LNCaP clone FGC (cell line): ENCODE data around the gene SAMD15.

ENCODE experiments used
- DNase-seq: peaks from one replicate; pipeline ENCODE4 v3.0.0-alpha.2; 2011; ENCODE audit warnings: low read depth
- H3K4me3 ChIP-seq: 2 replicates; pipeline ENCODE4 v1.5.1; 2011; ENCODE audit warnings: mild to moderate bottlenecking, low read depth, low read length, control low read depth
- CTCF ChIP-seq: IDR thresholded peaks from 2 replicates; pipeline ENCODE4 v1.5.1; 2012; ENCODE audit warnings: mild to moderate bottlenecking; ENCODE audit not compliant: control insufficient read depth, insufficient read depth; ENCODE audit errors: extremely low read depth

The SAMD15 gene

DNA sequence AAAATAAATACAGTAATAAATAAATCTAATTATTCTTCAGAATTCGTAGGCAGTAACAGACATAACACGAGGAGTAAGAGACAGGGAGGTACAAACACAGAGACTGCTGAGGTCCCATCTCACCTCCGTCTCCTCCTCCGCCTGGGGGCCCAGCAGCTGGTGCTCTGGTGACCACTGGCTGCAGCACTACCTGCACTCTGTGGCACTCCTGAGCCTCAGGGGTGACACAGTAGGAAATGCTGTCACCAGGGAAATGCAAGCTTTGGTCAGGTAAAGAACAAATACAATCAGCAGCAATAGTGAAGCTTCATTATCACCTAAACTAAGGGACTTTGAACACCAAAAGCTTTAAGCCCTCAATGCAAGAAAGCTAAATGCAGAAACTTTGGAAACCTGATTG lies 36.8 kb upstream of the SAMD15 start:
- no peak for DNase-seq
- no peak overlapping the region for H3K4me3 ChIP-seq
- no peak for TF ChIP-seq CTCF

DNA sequence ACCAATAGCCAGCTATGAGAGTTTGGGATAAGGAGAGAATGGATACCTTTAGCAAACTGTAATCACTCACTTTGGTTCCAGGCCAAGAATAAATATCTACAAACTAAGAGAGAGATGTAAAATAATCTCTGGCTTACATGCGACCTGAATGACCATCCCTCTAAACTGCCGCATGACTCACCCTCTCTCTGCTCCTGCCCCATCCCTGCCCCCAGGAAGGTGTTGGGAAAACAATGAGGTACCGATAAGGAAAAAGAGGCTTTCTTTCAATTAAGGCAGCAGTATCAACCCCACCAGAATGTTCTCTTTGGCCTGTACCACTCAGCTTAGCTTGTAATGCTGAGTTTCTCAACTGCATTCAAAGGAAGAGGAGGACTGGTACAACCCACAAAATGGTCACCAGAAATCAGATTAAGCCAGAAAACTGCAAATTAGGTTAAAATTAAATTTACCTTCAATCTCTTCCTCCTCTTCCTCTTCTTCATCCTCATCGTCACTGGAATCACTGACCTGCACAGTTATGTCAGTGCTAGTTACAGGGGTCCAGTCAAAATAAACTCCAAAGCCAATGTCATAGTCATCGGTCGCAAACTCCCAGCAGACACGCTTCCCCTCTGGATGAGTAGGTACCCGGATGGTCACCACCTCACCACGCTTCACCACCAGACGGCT lies 34.3 kb upstream of the SAMD15 start:
- DNase-seq = no peak
- no peak overlapping the region for H3K4me3 ChIP-seq
- no peak for TF ChIP-seq CTCF

- no peak overlapping the region for H3K4me3 ChIP-seq
- DNase-seq = no peak
- no peak for TF ChIP-seq CTCF
Measured at GRCh38 chr14:77343662-77344061, 33.5 kb upstream of the SAMD15 start.

DNA sequence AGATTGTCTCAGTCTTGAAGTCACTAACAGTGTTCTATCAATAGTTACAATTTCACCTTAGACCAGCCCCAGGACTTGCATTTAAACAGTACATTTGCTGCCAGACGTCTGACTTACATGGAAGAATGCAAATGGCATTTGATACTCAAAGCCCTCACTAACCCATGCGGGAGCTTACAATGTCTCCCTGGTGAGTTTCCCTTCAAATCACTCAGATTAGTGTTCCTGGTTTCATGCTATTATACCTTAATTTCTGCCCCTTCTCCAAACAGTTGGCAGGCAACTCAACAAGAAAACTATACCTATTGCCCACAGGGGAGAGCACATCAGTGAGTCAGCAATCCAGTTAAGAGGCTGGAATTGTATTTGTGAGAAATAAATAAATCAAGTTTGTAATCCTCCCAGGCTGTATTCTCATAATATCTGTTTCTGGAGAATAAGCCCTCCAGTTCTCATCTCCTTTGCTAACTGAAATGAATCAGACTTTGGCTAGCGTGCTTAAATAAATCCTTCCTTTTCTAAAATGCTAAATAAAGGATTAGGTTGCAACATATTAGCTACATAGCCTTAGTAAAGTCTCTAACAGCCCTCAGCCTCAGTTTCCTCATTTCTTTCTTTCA lies 32.7 kb upstream of the SAMD15 start:
- no peak overlapping the region for H3K4me3 ChIP-seq
- DNase-seq = no peak
- no peak for TF ChIP-seq CTCF

GRCh38 chr14:77346495-77346894 lies 30.7 kb upstream of the SAMD15 start:
- TF ChIP-seq CTCF = no peak
- H3K4me3 ChIP-seq = no peak overlapping the region
- DNase-seq = no peak

DNA sequence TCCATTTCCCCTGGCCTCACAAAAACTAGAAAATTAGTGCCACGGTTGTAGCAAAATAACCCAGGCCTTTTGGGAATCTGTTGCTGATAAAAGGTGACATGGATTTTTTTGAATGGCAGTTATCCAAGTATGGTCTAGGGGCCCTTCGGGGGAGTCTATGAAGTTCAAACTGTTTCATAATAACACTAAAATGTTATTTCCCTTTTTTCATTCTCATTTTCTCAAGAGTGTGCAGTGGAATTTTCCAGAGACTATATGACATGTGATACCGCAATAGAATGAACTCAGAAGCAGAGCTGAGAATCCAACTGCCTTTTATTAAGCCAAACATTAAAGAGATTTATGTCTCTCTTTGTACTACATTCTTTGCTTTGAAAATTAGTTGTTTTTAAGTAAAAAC lies 29.4 kb upstream of the SAMD15 start:
- no peak for TF ChIP-seq CTCF
- DNase-seq = no peak

More for the DNA sequence above, 29.4 kb upstream of the SAMD15 start:
- no peak overlapping the region for H3K4me3 ChIP-seq
